HepG2 (cell line): Measurements from ENCODE around the gene SPOP. TPM values are rescaled to one million over a fixed set of nuclear protein-coding genes. Genes with fewer than 3 reads are reported as not detected.

Experiments
- ATAC-seq: fragments of 200-7000 bp; cut with Tn5 transposase; 3 replicates; pipeline ENCODE4 v1.9.1; 2020; ENCODE audit warnings: mild to moderate bottlenecking, moderate library complexity
- BruUV-seq: library from RNA; stranded (reverse); fragments of 400-500 nt; replicated peaks from 2 replicates; lab custom pipeline; 2021; lab: Mats Ljungman, UMichigan
- CTCF ChIA-PET: fragments of 300-600 bp; formaldehyde crosslinking; extraction: SDS; loops from one replicate; lab custom pipeline; 2021; ENCODE audit warnings: low total read pairs, inconsistent platforms, low intra/inter-chr PET ratio; lab: Yijun Ruan, JAX
- POLR2A ChIA-PET: fragments of 350-600 bp; sonication (Branson Sonifier 250); formaldehyde crosslinking; loops from one replicate; lab custom pipeline; 2020; ENCODE audit warnings: antibody characterized with exemption, inconsistent platforms; lab: Yijun Ruan, JAX
- DNase-seq: peaks from one replicate; pipeline ENCODE4 v3.0.0-alpha.2; 2015; ENCODE audit warnings: low spot score
- FAIRE-seq: peaks from 3 replicates; lab custom pipeline; 2011; peaks lifted over from hg19 to GRCh38; lab: Jason Lieb, UNC
- H2AFZ ChIP-seq: one replicate; pipeline ENCODE4 v1.6.1; 2011; ENCODE audit warnings: low read length, inconsistent platforms
- H3K27ac ChIP-seq: fragments of 300-600 bp; 3 replicates; pipeline ENCODE4 v1.8.0; 2011; ENCODE audit warnings: mixed run types, mild to moderate bottlenecking, mixed read lengths, low read length, inconsistent platforms; ENCODE audit not compliant: insufficient read depth; ENCODE audit errors: extremely low read length
- H3K27me3 ChIP-seq, 2 experiments: fragments of 200-600 bp in 1 of 2; 2 replicates in 1 of 2; 3 replicates in 1 of 2; pipeline versions ENCODE4 v1.6.0 to v1.8.0; 2011; ENCODE audit warnings: low read length in 2 of 2, mild to moderate bottlenecking in 2 of 2, moderate library complexity in 2 of 2, inconsistent platforms in 1 of 2; ENCODE audit not compliant: insufficient read depth in 2 of 2, control insufficient read depth in 1 of 2
- H3K36me3 ChIP-seq, 2 experiments: fragments of 200-600 bp in 1 of 2; replicated peaks in 1 of 2; 2 replicates in 1 of 2; 3 replicates in 1 of 2; pipeline versions ENCODE4 v1.5.1 to v1.8.0; 2011; ENCODE audit warnings: low read length in 2 of 2, inconsistent platforms in 1 of 2; ENCODE audit not compliant: insufficient read depth in 2 of 2, control insufficient read depth in 1 of 2
- H3K4me1 ChIP-seq: 2 replicates; pipeline ENCODE4 v1.5.1; 2012; ENCODE audit warnings: low read length, inconsistent platforms; ENCODE audit not compliant: insufficient read depth
- H3K4me2 ChIP-seq: 2 replicates; pipeline ENCODE4 v1.6.0; 2011; ENCODE audit warnings: low read depth, low read length, inconsistent platforms
- H3K4me3 ChIP-seq, 3 experiments: fragments of 200-600 bp in 1 of 3; sonication (generic), shearing (Covaris generic) in 1 of 3; replicated peaks in 1 of 3; 2 replicates each; pipeline ENCODE4 v1.5.1; 2011 to 2016; ENCODE audit warnings: low read length in 3 of 3, inconsistent platforms in 2 of 3, low read depth in 2 of 3, mild to moderate bottlenecking in 2 of 3, control low read depth in 1 of 3, mixed read lengths in 1 of 3; ENCODE audit not compliant: insufficient read depth in 1 of 3
- H3K79me2 ChIP-seq: one replicate; pipeline ENCODE4 v1.6.1; 2011; ENCODE audit warnings: low read length, inconsistent platforms; ENCODE audit not compliant: insufficient read depth
- H3K9ac ChIP-seq: 2 replicates; pipeline ENCODE4 v1.6.0; 2011; ENCODE audit warnings: mild to moderate bottlenecking, low read depth, low read length, inconsistent platforms; ENCODE audit not compliant: insufficient read depth
- H3K9me3 ChIP-seq: 2 replicates; pipeline ENCODE4 v1.5.1; 2012; ENCODE audit warnings: mild to moderate bottlenecking, low read length
- H4K20me1 ChIP-seq: 2 replicates; pipeline ENCODE4 v1.6.0; 2011; ENCODE audit warnings: inconsistent platforms, mild to moderate bottlenecking, low read length, moderate library complexity; ENCODE audit not compliant: insufficient read depth
- CBFB ChIP-seq: sonication (generic); formaldehyde crosslinking; IDR thresholded peaks from 2 replicates; pipeline ENCODE4 v1.4.0; 2020; ENCODE audit warnings: missing genetic modification reagents
- CC2D1A ChIP-seq: sonication (generic); formaldehyde crosslinking; IDR thresholded peaks from 2 replicates; pipeline ENCODE4 v1.8.1; 2023; ENCODE audit warnings: mild to moderate bottlenecking, missing genetic modification reagents
- HMG20B ChIP-seq: conservative IDR thresholded peaks from 2 replicates; pipeline ENCODE4 v1.6.1; 2016; ENCODE audit warnings: missing genetic modification reagents, missing compliant biosample characterization
- MTF2 ChIP-seq: sonication (generic); formaldehyde crosslinking; IDR thresholded peaks from 2 replicates; pipeline ENCODE4 v1.5.0; 2020; ENCODE audit warnings: missing genetic modification reagents, borderline replicate concordance
- PHF20 ChIP-seq: sonication (generic); formaldehyde crosslinking; IDR thresholded peaks from 2 replicates; pipeline ENCODE4 v1.5.0; 2020; ENCODE audit warnings: mild to moderate bottlenecking, missing genetic modification reagents
- RFXANK ChIP-seq: IDR thresholded peaks from 2 replicates; pipeline ENCODE4 v1.6.1; 2016
- SETDB1 ChIP-seq: sonication (generic); formaldehyde crosslinking; IDR thresholded peaks from 2 replicates; pipeline ENCODE4 v1.5.1; 2020; ENCODE audit warnings: missing genetic modification reagents, mild to moderate bottlenecking, borderline replicate concordance
- SRSF1 ChIP-seq: fragments of 200-400 bp; formaldehyde crosslinking; optimal IDR thresholded peaks from 2 replicates; pipeline ENCODE3; 2017; ENCODE audit warnings: mild to moderate bottlenecking, low read depth, low read length, moderate library complexity
- TP53 ChIP-seq: sonication (generic); formaldehyde crosslinking; conservative IDR thresholded peaks from 2 replicates; pipeline ENCODE4 v1.4.0; 2020; ENCODE audit warnings: missing genetic modification reagents
- ZEB1 ChIP-seq: IDR thresholded peaks from 2 replicates; pipeline ENCODE4 v1.6.1; 2012; ENCODE audit warnings: mild to moderate bottlenecking, low read depth, inconsistent platforms; ENCODE audit not compliant: insufficient replicate concordance
- ZNF451 ChIP-seq: sonication (generic); formaldehyde crosslinking; IDR thresholded peaks from 2 replicates; pipeline ENCODE4 v1.5.0; 2020; ENCODE audit warnings: mild to moderate bottlenecking, missing genetic modification reagents
- ZSCAN21 ChIP-seq: sonication (generic); formaldehyde crosslinking; IDR thresholded peaks from 2 replicates; pipeline ENCODE4 v1.8.0; 2022; ENCODE audit warnings: mild to moderate bottlenecking, missing genetic modification reagents, moderate library complexity, borderline replicate concordance
- ZSCAN9 ChIP-seq: IDR thresholded peaks from 2 replicates; pipeline ENCODE4 v1.6.1; 2016; ENCODE audit warnings: borderline replicate concordance
- WGBS: methylation state at CpG from one replicate; pipeline ENCODE4 v1.1.6; 2017; ENCODE audit warnings: low lambda C conversion rate; 5-methylcytosine and 5-hydroxymethylcytosine counted together
- in situ Hi-C: cut with HindIII; loops from 2 replicates; pipeline ENCODE4 v1.10.0; 2017; ENCODE audit warnings: low pct_unique_long_range_greater_than_20kb; ENCODE audit not compliant: extremely low pct_ligation_motif_present
- intact Hi-C: fragments of 100-400 bp; cut with micrococcal nuclease; formaldehyde crosslinking; loops from one replicate; pipeline ENCODE4 v1.10.0; 2022; ENCODE audit not compliant: unreplicated experiment
- polyA plus RNA-seq, 8 experiments: library from polyadenylated mRNA; depleted of rRNA in 3 of 8; stranded (reverse) in 7 of 8; unstranded in 1 of 8; fragments of >200 nt; fragmentation: Illumina TruSeq in 4 of 8; extraction: Trizol in 4 of 8; gene quantifications; 2 replicates each; pipeline versions ENCODE4 v1.2.1 to v1.2.3, GENCODE V29; 2011 to 2016; ENCODE audit warnings: low read depth in 4 of 8, missing spikeins in 1 of 8, mixed read lengths in 1 of 8; ENCODE audit not compliant: insufficient read depth in 1 of 8
- total RNA-seq, 5 experiments: library from RNA; depleted of rRNA; stranded (reverse); fragments of >200 nt; fragmentation: Illumina TruSeq; extraction: Trizol; gene quantifications; 2 replicates each; pipeline ENCODE4 v1.2.3, GENCODE V29; 2016; ENCODE audit warnings: low read depth in 1 of 5
- TF ChIP-seq, protein P1 (sequence below): sonication (generic); formaldehyde crosslinking; IDR thresholded peaks from 2 replicates; pipeline ENCODE4 v1.5.0; 2020; ENCODE audit warnings: mild to moderate bottlenecking, missing genetic modification reagents
- TF ChIP-seq, protein P2 (sequence below): sonication (generic); formaldehyde crosslinking; IDR thresholded peaks from 2 replicates; pipeline ENCODE4 v1.8.1; 2023; ENCODE audit warnings: mild to moderate bottlenecking, missing genetic modification reagents
- TF ChIP-seq, protein P3 (sequence below): sonication (generic); formaldehyde crosslinking; IDR thresholded peaks from 2 replicates; pipeline ENCODE4 v1.4.0; 2020; ENCODE audit warnings: missing genetic modification reagents

The SPOP gene
- total and polyA plus RNA-seq, 2 of the 13 experiments (the other 11 are each of a cell fraction or from before 2014, with no cell fraction given), result 52.8 to 60.8 TPM

DNA sequence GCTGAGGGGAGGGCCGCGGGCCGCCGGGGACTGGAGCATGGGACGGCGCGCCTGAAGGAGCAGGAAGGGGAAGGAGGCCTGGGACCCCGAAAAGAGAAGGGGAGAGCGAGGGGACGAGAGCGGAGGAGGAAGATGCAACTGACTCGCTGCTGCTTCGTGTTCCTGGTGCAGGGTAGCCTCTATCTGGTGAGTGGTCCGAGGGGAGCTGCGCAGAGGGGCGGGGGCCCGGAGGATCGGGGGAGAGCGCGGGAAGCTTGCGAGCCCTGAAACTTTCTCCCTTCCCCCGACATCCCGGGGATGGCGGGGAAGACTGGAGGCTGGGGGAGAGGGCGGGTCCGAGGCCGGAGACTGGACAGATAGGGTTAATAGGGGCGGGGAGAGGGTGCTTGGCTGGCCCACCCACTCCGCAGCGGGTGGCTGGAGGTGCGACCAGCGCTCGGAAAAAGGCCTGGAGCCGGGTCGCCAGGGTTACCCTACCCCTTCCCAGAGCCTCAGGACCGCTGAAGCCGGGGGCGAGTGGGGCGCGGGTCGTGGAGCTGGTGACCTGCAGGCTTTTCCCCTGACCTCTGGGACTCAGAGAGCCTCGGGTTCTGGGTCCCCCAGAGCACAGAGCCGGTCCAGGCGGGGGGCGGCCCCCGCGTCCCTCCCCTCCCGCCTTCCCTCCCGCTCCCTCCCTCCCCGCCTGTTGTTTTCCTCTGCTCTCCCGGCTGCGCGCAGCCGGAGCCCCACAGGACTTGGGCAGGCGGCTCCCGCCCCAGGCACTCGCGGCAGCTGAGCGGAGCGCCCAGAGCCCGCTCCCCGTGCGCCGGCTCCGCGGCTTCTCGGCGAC, 101.6 kb downstream of the SPOP start:
- no TSS peak for BruUV-seq
- FAIRE-seq, result no peak
- ChIA-PET CTCF (interaction anchor here (1.0 to 2.9 kb wide), 4 partner anchors 8 to 132 kb away, joined by 3 to 31 read pairs (median 5); partner anchors contain the start of gene SLC35B1), POLR2A (interaction anchor here (1.0 kb wide), 1 partner anchor 101 kb away, joined by 5 read pairs; the partner anchor contains the start of gene SPOP)
- no peak for DNase-seq
- Histone ChIP-seq H3K4me2 (peak overlapping the region; percentile 87), H3K4me3 (peak overlapping the region; percentile 62 to 84 (median 78)), H3K9ac (peak overlapping the region; percentile 20; the same call in 1 of the 2 replicates), H2AFZ (no peak overlapping the region), H3K9me3 (no peaks in the 10 kb centered on the region), H4K20me1 (no peaks in the 10 kb centered on the region), H3K79me2 (no peaks in the 10 kb centered on the region), H3K36me3 (no peaks in the 10 kb centered on the region), H3K4me1 (peaks cover 25% of the 10 kb centered on the region), H3K27ac (no peak overlapping the region), H3K27me3 (peaks cover 5 to 74% of the 10 kb centered on the region in 2 experiments)
- WGBS, result 1% methylated on average over 53 of the region's 68 CpGs
- in situ Hi-C loops, result no loop called here
- intact Hi-C loops, result loop anchor here (2.0 kb wide), 1 partner anchor 20 kb away; no protein-coding TSS in a partner anchor
- peak; percentile 67 for ATAC-seq
- TF ChIP-seq SRSF1, result peak; percentile 38
- TF ChIP-seq ZSCAN21 (CRISPR knock-in tag), result no peak; the same call in 1 of the 2 replicates
- TF ChIP-seq, protein P1, sequence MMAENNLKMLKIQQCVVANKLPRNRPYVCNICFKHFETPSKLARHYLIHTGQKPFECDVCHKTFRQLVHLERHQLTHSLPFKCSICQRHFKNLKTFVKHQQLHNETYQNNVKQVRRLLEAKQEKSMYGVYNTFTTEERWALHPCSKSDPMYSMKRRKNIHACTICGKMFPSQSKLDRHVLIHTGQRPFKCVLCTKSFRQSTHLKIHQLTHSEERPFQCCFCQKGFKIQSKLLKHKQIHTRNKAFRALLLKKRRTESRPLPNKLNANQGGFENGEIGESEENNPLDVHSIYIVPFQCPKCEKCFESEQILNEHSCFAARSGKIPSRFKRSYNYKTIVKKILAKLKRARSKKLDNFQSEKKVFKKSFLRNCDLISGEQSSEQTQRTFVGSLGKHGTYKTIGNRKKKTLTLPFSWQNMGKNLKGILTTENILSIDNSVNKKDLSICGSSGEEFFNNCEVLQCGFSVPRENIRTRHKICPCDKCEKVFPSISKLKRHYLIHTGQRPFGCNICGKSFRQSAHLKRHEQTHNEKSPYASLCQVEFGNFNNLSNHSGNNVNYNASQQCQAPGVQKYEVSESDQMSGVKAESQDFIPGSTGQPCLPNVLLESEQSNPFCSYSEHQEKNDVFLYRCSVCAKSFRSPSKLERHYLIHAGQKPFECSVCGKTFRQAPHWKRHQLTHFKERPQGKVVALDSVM (CRISPR knock-in tag), result peak; percentile 31; the same call in 1 of the 2 replicates
- peak; percentile 29 for TF ChIP-seq ZEB1
- TF ChIP-seq, protein P2, sequence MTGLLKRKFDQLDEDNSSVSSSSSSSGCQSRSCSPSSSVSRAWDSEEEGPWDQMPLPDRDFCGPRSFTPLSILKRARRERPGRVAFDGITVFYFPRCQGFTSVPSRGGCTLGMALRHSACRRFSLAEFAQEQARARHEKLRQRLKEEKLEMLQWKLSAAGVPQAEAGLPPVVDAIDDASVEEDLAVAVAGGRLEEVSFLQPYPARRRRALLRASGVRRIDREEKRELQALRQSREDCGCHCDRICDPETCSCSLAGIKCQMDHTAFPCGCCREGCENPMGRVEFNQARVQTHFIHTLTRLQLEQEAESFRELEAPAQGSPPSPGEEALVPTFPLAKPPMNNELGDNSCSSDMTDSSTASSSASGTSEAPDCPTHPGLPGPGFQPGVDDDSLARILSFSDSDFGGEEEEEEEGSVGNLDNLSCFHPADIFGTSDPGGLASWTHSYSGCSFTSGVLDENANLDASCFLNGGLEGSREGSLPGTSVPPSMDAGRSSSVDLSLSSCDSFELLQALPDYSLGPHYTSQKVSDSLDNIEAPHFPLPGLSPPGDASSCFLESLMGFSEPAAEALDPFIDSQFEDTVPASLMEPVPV (CRISPR knock-in tag), result 0 out of 2 replicates have a peak, but pooled peaks have one; percentile 70
- TF ChIP-seq HMG20B (CRISPR knock-in tag), result no peak
- TF ChIP-seq TP53 (CRISPR knock-in tag), result no peak
- TF ChIP-seq MTF2 (CRISPR knock-in tag), result no peak
- TF ChIP-seq, protein P3, sequence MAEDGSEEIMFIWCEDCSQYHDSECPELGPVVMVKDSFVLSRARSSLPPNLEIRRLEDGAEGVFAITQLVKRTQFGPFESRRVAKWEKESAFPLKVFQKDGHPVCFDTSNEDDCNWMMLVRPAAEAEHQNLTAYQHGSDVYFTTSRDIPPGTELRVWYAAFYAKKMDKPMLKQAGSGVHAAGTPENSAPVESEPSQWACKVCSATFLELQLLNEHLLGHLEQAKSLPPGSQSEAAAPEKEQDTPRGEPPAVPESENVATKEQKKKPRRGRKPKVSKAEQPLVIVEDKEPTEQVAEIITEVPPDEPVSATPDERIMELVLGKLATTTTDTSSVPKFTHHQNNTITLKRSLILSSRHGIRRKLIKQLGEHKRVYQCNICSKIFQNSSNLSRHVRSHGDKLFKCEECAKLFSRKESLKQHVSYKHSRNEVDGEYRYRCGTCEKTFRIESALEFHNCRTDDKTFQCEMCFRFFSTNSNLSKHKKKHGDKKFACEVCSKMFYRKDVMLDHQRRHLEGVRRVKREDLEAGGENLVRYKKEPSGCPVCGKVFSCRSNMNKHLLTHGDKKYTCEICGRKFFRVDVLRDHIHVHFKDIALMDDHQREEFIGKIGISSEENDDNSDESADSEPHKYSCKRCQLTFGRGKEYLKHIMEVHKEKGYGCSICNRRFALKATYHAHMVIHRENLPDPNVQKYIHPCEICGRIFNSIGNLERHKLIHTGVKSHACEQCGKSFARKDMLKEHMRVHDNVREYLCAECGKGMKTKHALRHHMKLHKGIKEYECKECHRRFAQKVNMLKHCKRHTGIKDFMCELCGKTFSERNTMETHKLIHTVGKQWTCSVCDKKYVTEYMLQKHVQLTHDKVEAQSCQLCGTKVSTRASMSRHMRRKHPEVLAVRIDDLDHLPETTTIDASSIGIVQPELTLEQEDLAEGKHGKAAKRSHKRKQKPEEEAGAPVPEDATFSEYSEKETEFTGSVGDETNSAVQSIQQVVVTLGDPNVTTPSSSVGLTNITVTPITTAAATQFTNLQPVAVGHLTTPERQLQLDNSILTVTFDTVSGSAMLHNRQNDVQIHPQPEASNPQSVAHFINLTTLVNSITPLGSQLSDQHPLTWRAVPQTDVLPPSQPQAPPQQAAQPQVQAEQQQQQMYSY (CRISPR knock-in tag), result peak; percentile 90
- TF ChIP-seq ZSCAN9 (CRISPR knock-in tag), result 0 out of 2 replicates have a peak, but pooled peaks have one; percentile 34
- TF ChIP-seq CC2D1A, result no peak
- no peak for TF ChIP-seq RFXANK
- TF ChIP-seq PHF20 (CRISPR knock-in tag), result 0 out of 2 replicates have a peak, but pooled peaks have one; percentile 26
- no peak for TF ChIP-seq CBFB (CRISPR knock-in tag)
- no peak for TF ChIP-seq SETDB1 (CRISPR knock-in tag)
- TF ChIP-seq ZNF451 (CRISPR knock-in tag), result no peak
